ENCODE measurements around the gene MS4A18. TPM values are rescaled to one million over a fixed set of nuclear protein-coding genes. Genes with fewer than 3 reads are reported as not detected.

The MS4A18 gene
- total RNA-seq, 1 experiment from 2014 or later, result not detected

DNA sequence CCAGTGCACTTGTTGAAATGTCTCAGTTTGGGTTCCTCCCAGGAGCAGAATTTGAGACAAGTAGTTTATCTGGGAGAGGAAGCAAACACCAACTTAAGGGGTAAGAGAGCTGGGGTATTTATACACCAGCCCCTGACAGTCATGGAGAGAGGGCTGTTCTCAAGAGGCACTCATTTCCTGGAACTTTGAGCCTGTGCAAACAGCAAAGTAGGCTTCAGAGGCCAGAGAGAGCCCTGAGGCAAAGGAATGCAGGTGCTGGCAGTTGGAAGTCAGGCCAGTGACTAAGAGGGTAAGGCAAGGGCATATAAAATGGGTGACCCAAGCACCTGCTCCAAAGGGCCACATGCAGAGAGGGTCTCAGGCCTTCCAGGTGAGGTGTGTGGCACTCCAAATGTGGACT lies 16.1 kb downstream of the MS4A18 start:
- POLR2A ChIA-PET, result no interaction called here
- RAD21 ChIA-PET (ENCODE audit: low non-redundant PET in 1 of 2, low total read pairs in 2 of 2, uncharacterized antibody in 2 of 2, unreplicated experiment in 2 of 2), result no interaction called here
- no peak overlapping the region for H3K4me2 ChIP-seq (ENCODE audit: low read length)
- no TSS peak for BruUV-seq (replicated peaks)
- no peak overlapping the region for H3K9ac ChIP-seq (ENCODE audit: low read length)
- ATAC-seq (no peak), DNase-seq (ENCODE audit: low read depth, low spot score) (no peak)
- no peaks in the 10 kb centered on the region for H3K9me2 ChIP-seq (ENCODE audit: insufficient read depth)
- no peaks in the 10 kb centered on the region for H3K36me3 ChIP-seq (ENCODE audit: control insufficient read depth in 1 of 2, insufficient read depth in 2 of 2, low read length in 2 of 2)
- H3K9me3 ChIP-seq (ENCODE audit: control insufficient read depth in 1 of 2, insufficient read depth in 1 of 2, low read depth in 1 of 2, low read length in 2 of 2), result no peaks in the 10 kb centered on the region
- intact Hi-C loops (cut with micrococcal nuclease), result loop anchor here (5.0 kb wide), 1 partner anchor 33 kb away; no protein-coding TSS in a partner anchor
- CTCF ChIA-PET, result no interaction called here
- H3K79me2 ChIP-seq (ENCODE audit: insufficient read depth, low read length), result no peaks in the 10 kb centered on the region
- H3K4me1 ChIP-seq (ENCODE audit: control insufficient read depth in 1 of 2, insufficient read depth in 2 of 2, low read length in 2 of 2), result no peaks in the 10 kb centered on the region
- H3K4me3 ChIP-seq (replicated peaks in 1 of 2; ENCODE audit: low read depth in 1 of 2, low read length in 2 of 2), result no peak overlapping the region
- no peak overlapping the region for H2AFZ ChIP-seq (ENCODE audit: low read depth, low read length, poor library complexity, severe bottlenecking)
- H4K20me1 ChIP-seq (ENCODE audit: insufficient read depth), result no peaks in the 10 kb centered on the region
- TF ChIP-seq EGR1 (IDR thresholded peaks at IDR 0.05; ENCODE audit: low read depth) (no peak), TCF7L2 (IDR thresholded peaks at IDR 0.05; ENCODE audit: borderline replicate concordance, extremely low read depth, insufficient read depth, insufficient read length) (no peak)
- TF ChIP-seq, protein P1, sequence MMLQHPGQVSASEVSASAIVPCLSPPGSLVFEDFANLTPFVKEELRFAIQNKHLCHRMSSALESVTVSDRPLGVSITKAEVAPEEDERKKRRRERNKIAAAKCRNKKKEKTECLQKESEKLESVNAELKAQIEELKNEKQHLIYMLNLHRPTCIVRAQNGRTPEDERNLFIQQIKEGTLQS (IDR thresholded peaks at IDR 0.05), result no peak
- peaks cover 9% of the 10 kb centered on the region; the same call in 1 of the 2 replicates for H3K27me3 ChIP-seq (ENCODE audit: insufficient read depth, low read length)
- no peak overlapping the region for H3K27ac ChIP-seq (ENCODE audit: low read depth, low read length)

DNA sequence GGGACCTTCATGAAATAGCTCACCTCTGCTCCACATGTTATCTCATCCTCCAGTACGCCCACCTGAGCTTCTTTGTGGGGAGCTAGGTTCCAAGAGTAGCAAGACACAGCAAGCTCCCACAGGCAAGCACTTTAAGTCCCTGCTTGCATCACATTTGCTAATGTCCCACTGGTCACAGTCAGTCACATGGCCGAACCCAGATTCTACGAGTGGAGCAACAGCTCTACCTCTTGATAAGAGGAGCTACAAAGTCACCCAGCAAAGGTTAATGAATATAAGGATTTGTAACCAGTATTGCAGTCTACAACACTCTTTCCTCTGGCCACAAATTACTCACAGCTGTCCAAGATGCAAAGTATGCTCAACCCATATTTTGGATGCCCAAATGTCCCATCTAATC lies 16.9 kb downstream of the MS4A18 start:
- Histone ChIP-seq H3K9me3 (ENCODE audit: control insufficient read depth in 1 of 2, insufficient read depth in 1 of 2, low read depth in 1 of 2, low read length in 2 of 2) (no peaks in the 10 kb centered on the region), H3K4me3 (replicated peaks in 1 of 2; ENCODE audit: low read depth in 1 of 2, low read length in 2 of 2) (no peak overlapping the region), H3K4me2 (ENCODE audit: low read length) (no peak overlapping the region), H3K27me3 (ENCODE audit: insufficient read depth, low read length) (peaks cover 9% of the 10 kb centered on the region; the same call in 1 of the 2 replicates), H3K27ac (ENCODE audit: low read depth, low read length) (no peak overlapping the region), H2AFZ (ENCODE audit: low read depth, low read length, poor library complexity, severe bottlenecking) (no peak overlapping the region), H3K9me2 (ENCODE audit: insufficient read depth) (no peaks in the 10 kb centered on the region), H3K79me2 (ENCODE audit: insufficient read depth, low read length) (no peaks in the 10 kb centered on the region), H3K36me3 (ENCODE audit: control insufficient read depth in 1 of 2, insufficient read depth in 2 of 2, low read length in 2 of 2) (no peaks in the 10 kb centered on the region), H3K4me1 (ENCODE audit: control insufficient read depth in 1 of 2, insufficient read depth in 2 of 2, low read length in 2 of 2) (no peaks in the 10 kb centered on the region), H3K9ac (ENCODE audit: low read length) (no peak overlapping the region), H4K20me1 (ENCODE audit: insufficient read depth) (no peaks in the 10 kb centered on the region)
- DNase-seq (ENCODE audit: low read depth, low spot score) (no peak), ATAC-seq (no peak)
- ChIA-PET CTCF (no interaction called here), POLR2A (no interaction called here), RAD21 (ENCODE audit: low non-redundant PET in 1 of 2, low total read pairs in 2 of 2, uncharacterized antibody in 2 of 2, unreplicated experiment in 2 of 2) (no interaction called here)
- no TSS peak for BruUV-seq (replicated peaks)
- intact Hi-C loops (cut with micrococcal nuclease), result loop anchor here (5.0 kb wide), 1 partner anchor 34 kb away; no protein-coding TSS in a partner anchor
- TF ChIP-seq RAD21 (IDR thresholded peaks at IDR 0.05; ENCODE audit: low read depth) (no peak), CBX3 (IDR thresholded peaks at IDR 0.05; ENCODE audit: low read depth) (no peak), ZNF274 (IDR thresholded peaks at IDR 0.05; ENCODE audit: low read depth, low read length) (no peak), EZH2phosphoT487 (IDR thresholded peaks at IDR 0.05; ENCODE audit: borderline replicate concordance) (no peak)
- TF ChIP-seq, protein P2, sequence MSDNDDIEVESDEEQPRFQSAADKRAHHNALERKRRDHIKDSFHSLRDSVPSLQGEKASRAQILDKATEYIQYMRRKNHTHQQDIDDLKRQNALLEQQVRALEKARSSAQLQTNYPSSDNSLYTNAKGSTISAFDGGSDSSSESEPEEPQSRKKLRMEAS (IDR thresholded peaks at IDR 0.05), result no peak

All from HCT116 (cell line).